Measurements from ENCODE around the gene STK32C.
"Not testable (repeated sequence)": the region's sequence is repeated elsewhere in the genome, so short reads cannot be mapped to it uniquely, and the experiment has no call there.

The STK32C gene

GRCh38 chr10:132316133-132316532, 8.4 kb upstream of the STK32C start:
- DNase-seq: no peak

- not testable (repeated sequence) for DNase-seq
Measured at GRCh38 chr10:132314881-132315280, 7.1 kb upstream of the STK32C start.

- DNase-seq: no peak
Measured at GRCh38 chr10:132314336-132314735, 6.6 kb upstream of the STK32C start.

GRCh38 chr10:132313865-132314264, 6.1 kb upstream of the STK32C start:
- no peak for DNase-seq

GRCh38 chr10:132313305-132313704, 5.6 kb upstream of the STK32C start:
- no peak for DNase-seq

- no peak for DNase-seq
Measured at GRCh38 chr10:132311338-132311939, 3.7 kb upstream of the STK32C start.

- DNase-seq: no peak
Measured at GRCh38 chr10:132310701-132311337, 3.1 kb upstream of the STK32C start.

- peak; percentile 49 for DNase-seq
Measured at GRCh38 chr10:132309879-132310591, 2.3 kb upstream of the STK32C start.

GRCh38 chr10:132309471-132309865, 1.7 kb upstream of the STK32C start:
- no peak for DNase-seq

GRCh38 chr10:132308587-132309470, 1.1 kb upstream of the STK32C start:
- DNase-seq: peak; percentile 64

- DNase-seq: peak; percentile 73
Measured at GRCh38 chr10:132306864-132307751, 642 bp downstream of the STK32C start.

GRCh38 chr10:132306343-132306685, 1.4 kb downstream of the STK32C start:
- peak; percentile 41 for DNase-seq

GRCh38 chr10:132305654-132306342, 2.0 kb downstream of the STK32C start:
- DNase-seq: peak; percentile 49

- peak; percentile 32 for DNase-seq
Measured at GRCh38 chr10:132304756-132305509, 2.8 kb downstream of the STK32C start.

- DNase-seq: no peak
Measured at GRCh38 chr10:132303361-132304115, 4.2 kb downstream of the STK32C start.

- no peak for DNase-seq
Measured at GRCh38 chr10:132302421-132303310, 5.1 kb downstream of the STK32C start.

GRCh38 chr10:132301371-132302330, 6.1 kb downstream of the STK32C start:
- no peak for DNase-seq

- DNase-seq: no peak
Measured at GRCh38 chr10:132300582-132300981, 7.2 kb downstream of the STK32C start.
